Nucleus accumbens (tissue), 56 donors: ENCODE results near the gene SQOR.
"Not testable (repeated sequence)": the region's sequence is repeated elsewhere in the genome, so short reads cannot be mapped to it uniquely, and the experiment has no call there.

Source experiments
- DNase-seq, 56 donors: peaks; one replicate each; lab custom pipeline; 2025; lab: John Stamatoyannopoulos, UW

SQOR gene

GRCh38 chr15:45630917-45631691, 3.7 kb upstream of the SQOR start:
- no peak for DNase-seq

- no peak for DNase-seq
These were observed 3.1 kb upstream of the SQOR start for GRCh38 chr15:45631776-45632175.

GRCh38 chr15:45635191-45635638, 386 bp downstream of the SQOR start:
- DNase-seq = peak in 13 of 56 donors; percentile 7 to 50 (median 33)

DNA sequence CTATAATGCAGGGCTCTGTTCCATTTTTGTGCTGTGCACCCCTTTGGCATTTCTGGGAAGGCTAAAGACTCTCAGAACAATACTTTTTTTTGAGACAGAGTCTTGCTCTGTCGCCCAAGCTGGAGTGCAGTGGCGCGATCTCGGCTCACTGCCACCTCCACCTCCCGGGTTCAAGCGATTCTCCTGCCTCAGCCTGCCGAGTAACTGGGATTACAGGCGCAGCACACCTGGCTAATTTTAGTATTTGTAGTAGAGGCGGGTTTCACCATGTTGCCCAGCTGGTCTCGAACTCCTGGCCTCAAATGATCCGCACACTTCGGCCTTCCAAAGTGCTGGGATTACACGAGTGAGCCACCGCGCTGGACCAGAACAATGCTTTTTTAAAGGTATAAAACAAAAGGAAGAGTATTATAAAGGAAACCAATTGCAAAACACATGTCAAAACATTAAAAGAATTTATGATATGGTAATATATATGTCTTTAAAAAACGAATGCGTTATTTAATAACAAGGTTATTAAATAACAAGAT, 999 bp downstream of the SQOR start:
- no peak for DNase-seq

DNA sequence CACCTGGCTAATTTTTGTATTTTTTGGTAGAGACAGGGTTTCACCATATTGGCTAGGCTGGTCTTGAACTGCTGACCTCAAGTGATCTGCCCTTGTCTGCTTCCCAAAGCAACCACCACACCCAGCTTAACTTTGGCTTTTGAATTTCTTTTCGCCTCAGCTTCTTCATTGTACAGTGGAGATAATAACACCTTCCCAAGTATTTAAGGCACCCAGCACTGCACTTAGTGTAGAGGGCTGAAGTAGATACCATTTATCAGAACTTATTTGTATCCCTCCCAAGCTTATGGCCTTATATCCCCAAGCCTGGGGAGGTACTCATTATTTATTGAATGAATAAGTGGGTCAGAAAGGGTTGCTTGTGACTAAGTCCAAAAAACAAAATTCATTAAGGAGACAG, 2.3 kb downstream of the SQOR start:
- no peak for DNase-seq

GRCh38 chr15:45637552-45638033, 2.8 kb downstream of the SQOR start:
- peak in 4 of 56 donors; percentile 7 to 33 (median 30) for DNase-seq

- no peak for DNase-seq
These were observed 5.8 kb downstream of the SQOR start for GRCh38 chr15:45640616-45641015.

DNA sequence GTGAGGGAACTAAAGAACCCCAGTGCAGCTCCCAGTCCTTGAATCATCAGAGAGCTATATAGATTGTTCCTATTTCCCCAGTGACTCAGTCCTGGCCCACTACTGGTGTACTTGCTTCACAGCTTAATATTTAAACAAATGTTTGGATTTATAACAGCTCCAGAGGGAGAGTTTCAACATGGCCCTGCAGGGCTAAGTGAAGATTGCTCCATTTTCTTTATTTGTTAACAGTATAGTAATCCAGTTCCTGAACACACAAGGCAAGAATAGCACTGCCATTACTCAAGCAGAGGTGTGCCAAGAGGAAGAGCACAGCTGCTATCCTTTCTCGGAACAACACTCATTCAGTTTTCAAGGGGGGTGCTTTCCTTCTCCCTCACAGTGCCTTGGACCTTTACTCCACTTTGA, 6.5 kb downstream of the SQOR start:
- DNase-seq = no peak

- no peak for DNase-seq
These were observed 7.4 kb downstream of the SQOR start for GRCh38 chr15:45641999-45642932.

DNA sequence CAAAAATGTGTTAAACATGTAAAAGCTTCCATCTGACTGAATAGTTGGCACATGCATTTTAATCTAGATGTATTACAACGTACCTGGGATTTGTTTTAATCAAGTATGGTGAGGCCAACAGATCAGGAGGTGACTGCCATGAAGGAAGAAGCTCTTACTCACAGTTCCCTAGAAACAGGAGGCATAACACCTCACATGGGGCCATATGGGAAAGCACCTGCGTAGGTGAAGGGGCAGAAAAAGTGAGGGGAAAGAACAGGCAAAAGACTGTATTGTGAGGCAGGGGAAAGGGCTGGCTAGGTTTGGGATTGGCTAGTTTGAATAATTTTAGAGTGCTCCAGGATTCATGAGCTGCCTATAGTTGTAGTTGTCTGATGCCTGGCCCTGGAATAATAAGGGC, 9.6 kb downstream of the SQOR start:
- no peak for DNase-seq

GRCh38 chr15:45645026-45645980, 10.5 kb downstream of the SQOR start:
- no peak for DNase-seq

- no peak for DNase-seq
These were observed 11.4 kb downstream of the SQOR start for GRCh38 chr15:45646220-45646619.

- no peak for DNase-seq
These were observed 13.0 kb downstream of the SQOR start for GRCh38 chr15:45647828-45648227.

DNA sequence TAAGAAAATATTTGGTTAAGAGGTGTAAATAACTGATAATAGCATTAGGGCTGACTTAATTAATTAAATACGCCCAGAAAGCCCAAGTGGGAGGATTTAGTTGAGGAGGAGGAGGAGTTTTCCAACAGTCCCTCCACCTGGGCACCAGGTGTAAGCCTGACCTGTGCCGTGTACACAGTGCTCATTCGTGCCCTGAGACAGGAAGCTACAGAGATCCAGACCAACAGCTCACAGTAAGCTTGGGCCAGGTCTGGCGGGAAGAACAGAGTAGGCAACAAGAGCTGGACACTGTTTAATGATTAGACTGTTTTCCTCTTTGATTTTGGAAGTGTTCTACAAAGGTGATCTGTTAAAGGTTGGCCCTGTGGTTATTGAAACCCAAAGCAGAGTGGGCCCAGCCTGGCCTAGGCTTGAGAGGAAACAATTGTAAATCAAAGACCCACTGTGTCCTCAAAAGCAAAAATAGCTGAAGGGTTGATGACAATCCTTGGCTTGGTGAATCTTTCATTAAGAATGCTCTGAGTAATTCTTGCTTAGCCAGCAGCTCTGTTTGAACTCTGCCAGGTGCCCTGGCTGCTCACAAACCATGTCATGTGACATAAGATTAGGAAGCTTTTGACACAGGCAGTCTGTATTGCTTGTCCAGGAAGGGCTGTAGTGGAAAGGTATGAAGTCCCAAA, 13.8 kb downstream of the SQOR start:
- no peak for DNase-seq

GRCh38 chr15:45650007-45650406, 15.2 kb downstream of the SQOR start:
- DNase-seq = not testable (repeated sequence)

GRCh38 chr15:45650889-45651525, 16.2 kb downstream of the SQOR start:
- no peak for DNase-seq

- DNase-seq = no peak
These were observed 19.0 kb downstream of the SQOR start for GRCh38 chr15:45653702-45654424.

GRCh38 chr15:45654749-45655148, 19.9 kb downstream of the SQOR start:
- DNase-seq = no peak
